ENCODE measurements around the gene DMD.
"Not testable (repeated sequence)": the region's sequence is repeated elsewhere in the genome, so short reads cannot be mapped to it uniquely, and the experiment has no call there.

The DMD gene

GRCh38 chrX:33211356-33212260, at the start of gene DMD:
TSS of gene DMD (minus strand) at chrX:33211549. CDS start at chrX:33211312, 237 bp downstream.
- no peak for DNase-seq

- DNase-seq: no peak
Measured at GRCh38 chrX:33252306-33252825, 41.0 kb upstream of the DMD start.

GRCh38 chrX:33218819-33219218, 7.5 kb upstream of the DMD start:
- DNase-seq: no peak

GRCh38 chrX:33210156-33210555, 1.2 kb downstream of the DMD start:
- DNase-seq: no peak

- DNase-seq: no peak
Measured at GRCh38 chrX:33207056-33207455, 4.3 kb downstream of the DMD start.

- no peak for DNase-seq
Measured at GRCh38 chrX:33205321-33205720, 6.0 kb downstream of the DMD start.

GRCh38 chrX:33204889-33205288, 6.5 kb downstream of the DMD start:
- no peak for DNase-seq

- no peak for DNase-seq
Measured at GRCh38 chrX:33198561-33199279, 12.6 kb downstream of the DMD start.

- DNase-seq: no peak
Measured at GRCh38 chrX:33195698-33196097, 15.7 kb downstream of the DMD start.

GRCh38 chrX:33194876-33195433, 16.4 kb downstream of the DMD start:
- DNase-seq: no peak

- DNase-seq: no peak
Measured at GRCh38 chrX:33194289-33194688, 17.1 kb downstream of the DMD start.

GRCh38 chrX:33190016-33190415, 21.3 kb downstream of the DMD start:
- DNase-seq: no peak

GRCh38 chrX:33188881-33189280, 22.5 kb downstream of the DMD start:
- no peak for DNase-seq

GRCh38 chrX:33188286-33188685, 23.1 kb downstream of the DMD start:
- no peak for DNase-seq

GRCh38 chrX:33184803-33185202, 26.5 kb downstream of the DMD start:
- DNase-seq: not testable (repeated sequence)

GRCh38 chrX:33183361-33183760, 28.0 kb downstream of the DMD start:
- DNase-seq: no peak

- DNase-seq: no peak
Measured at GRCh38 chrX:33178690-33179089, 32.7 kb downstream of the DMD start.

- no peak for DNase-seq
Measured at GRCh38 chrX:33178218-33178617, 33.1 kb downstream of the DMD start.

- no peak for DNase-seq
Measured at GRCh38 chrX:33175201-33175600, 36.1 kb downstream of the DMD start.

GRCh38 chrX:33171041-33171440, 40.3 kb downstream of the DMD start:
- DNase-seq: no peak

GRCh38 chrX:33161829-33162228, 49.5 kb downstream of the DMD start:
- DNase-seq: no peak

GRCh38 chrX:33160273-33160672, 51.1 kb downstream of the DMD start:
- no peak for DNase-seq

- DNase-seq: no peak
Measured at GRCh38 chrX:33156152-33156726, 55.1 kb downstream of the DMD start.
